Muscle of leg (tissue), 11 donors: Measurements from ENCODE around the gene CNTN5. TPM values are rescaled to one million over a fixed set of nuclear protein-coding genes. Genes with fewer than 3 reads are reported as not detected.

ENCODE experiments used
- DNase-seq: peaks from one replicate; pipeline ENCODE4 v3.0.0; 2013
- H3K27ac ChIP-seq: one replicate; pipeline ENCODE4 v1.5.1; 2013; ENCODE audit warnings: mild to moderate bottlenecking, low read length, control low read depth
- H3K27me3 ChIP-seq: one replicate; pipeline ENCODE4 v1.6.1; 2013; ENCODE audit warnings: low read length; ENCODE audit not compliant: control insufficient read depth, insufficient read depth
- H3K36me3 ChIP-seq: one replicate; pipeline ENCODE4 v1.6.1; 2013; ENCODE audit warnings: low read length; ENCODE audit not compliant: control insufficient read depth, insufficient read depth
- H3K4me1 ChIP-seq: one replicate; pipeline ENCODE4 v1.6.1; 2013; ENCODE audit warnings: low read length; ENCODE audit not compliant: control insufficient read depth, insufficient read depth
- H3K4me3 ChIP-seq: one replicate; pipeline ENCODE4 v1.5.1; 2013; ENCODE audit warnings: low read length, control low read depth
- H3K9me3 ChIP-seq: replicated peaks from 2 replicates; pipeline ENCODE4 v1.6.1; 2013; ENCODE audit warnings: low read depth, low read length; ENCODE audit not compliant: control insufficient read depth
- WGBS: methylation state at CpG from one replicate; pipeline ENCODE4 v1.1.5; 2013; ENCODE audit warnings: missing lambda C conversion rate; ENCODE audit not compliant: insufficient coverage; 5-methylcytosine and 5-hydroxymethylcytosine counted together
- polyA plus RNA-seq, 8 donors: library from polyadenylated mRNA; unstranded; fragments of 120-200 nt; gene quantifications; one replicate each; pipeline versions ENCODE4 v1.2.1 to v1.2.3, GENCODE V29; 2013; ENCODE audit warnings: inconsistent platforms in 1 of 8, low replicate concordance in 1 of 8; ENCODE audit not compliant: insufficient read length in 8 of 8, insufficient read depth in 1 of 8
- total RNA-seq: library from RNA; stranded (reverse); fragments of 120-200 nt; gene quantifications from one replicate; pipeline ENCODE4 v1.2.4, GENCODE V29; 2013

The CNTN5 gene
- total and polyA plus RNA-seq, 9 donors: 3.2 to 9.9 (median 5.7) TPM

DNA sequence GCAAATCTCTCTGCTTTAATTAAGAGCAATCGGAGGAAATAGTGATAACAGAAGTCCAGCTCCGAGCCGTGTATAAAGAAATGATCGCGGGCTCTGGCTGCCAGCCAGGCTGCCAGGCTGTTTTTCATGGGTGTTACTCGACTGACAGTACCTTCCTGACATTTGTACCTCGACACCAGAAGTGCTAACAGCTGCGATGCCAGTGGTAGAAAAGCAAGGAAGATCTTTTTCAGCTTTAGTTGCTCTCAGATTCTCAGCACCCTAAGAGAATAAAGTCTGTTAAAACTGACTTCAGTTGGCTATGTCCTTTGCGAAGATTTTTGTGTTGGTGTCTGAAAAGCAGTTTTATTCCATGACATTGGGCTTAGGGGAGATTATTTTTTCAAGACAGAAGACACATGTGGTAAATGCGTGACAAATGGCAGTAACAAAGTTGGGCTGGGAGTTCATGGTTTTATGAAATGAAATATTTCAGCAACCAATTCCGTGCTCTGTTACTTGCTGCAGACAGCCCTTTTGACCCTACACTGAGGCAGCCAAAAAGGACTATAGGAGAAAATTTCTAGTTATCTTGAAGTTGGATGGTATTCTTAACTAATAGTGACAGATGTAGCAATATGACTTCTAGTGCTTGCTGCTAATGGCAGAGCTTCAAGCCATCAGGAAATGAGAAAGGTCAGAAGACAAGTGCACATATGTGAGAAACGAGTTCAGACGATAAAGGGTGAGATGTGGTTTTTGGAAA lies 296.2 kb downstream of the CNTN5 start:
- peak; percentile 43 for DNase-seq

DNA sequence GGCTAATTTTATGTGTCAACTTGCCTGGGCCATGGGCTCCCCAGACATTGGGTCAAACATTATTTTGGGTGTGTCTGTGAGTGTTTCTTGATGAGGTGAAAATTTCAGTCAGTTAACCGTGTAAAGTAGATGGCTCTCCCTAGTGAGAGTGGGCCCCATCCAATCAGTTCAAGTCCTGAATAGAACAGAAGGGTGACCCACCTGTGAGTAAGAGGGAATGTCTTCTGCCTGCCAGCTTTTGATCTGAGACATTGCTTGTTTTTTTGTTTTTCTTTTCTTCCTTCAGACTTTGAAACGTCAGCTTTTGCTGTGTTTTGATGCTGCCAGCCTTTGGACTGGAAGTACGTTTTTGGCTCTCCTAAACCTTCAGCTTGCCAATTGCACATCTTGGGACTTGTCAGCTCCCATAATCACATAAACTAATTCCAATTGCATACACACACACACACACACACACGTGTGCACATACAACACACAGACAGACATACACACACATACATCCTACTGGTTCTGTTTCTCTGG lies 300.1 kb downstream of the CNTN5 start:
- Histone ChIP-seq H3K9me3 (no peaks in the 10 kb centered on the region), H3K4me1 (peaks cover 3% of the 10 kb centered on the region), H3K27ac (no peak overlapping the region), H3K36me3 (no peaks in the 10 kb centered on the region), H3K4me3 (no peak overlapping the region), H3K27me3 (no peaks in the 10 kb centered on the region)
- WGBS: 59% methylated on average over 3 of the region's 4 CpGs
- DNase-seq: no peak

More for the DNA sequence above, 296.2 kb downstream of the CNTN5 start:
- Histone ChIP-seq H3K9me3 (no peaks in the 10 kb centered on the region), H3K4me3 (no peak overlapping the region), H3K27me3 (no peaks in the 10 kb centered on the region), H3K27ac (peak overlapping the region; percentile 33), H3K36me3 (no peaks in the 10 kb centered on the region), H3K4me1 (peaks cover 3% of the 10 kb centered on the region)
- WGBS: 41% methylated on average over 4 of the region's 13 CpGs

DNA sequence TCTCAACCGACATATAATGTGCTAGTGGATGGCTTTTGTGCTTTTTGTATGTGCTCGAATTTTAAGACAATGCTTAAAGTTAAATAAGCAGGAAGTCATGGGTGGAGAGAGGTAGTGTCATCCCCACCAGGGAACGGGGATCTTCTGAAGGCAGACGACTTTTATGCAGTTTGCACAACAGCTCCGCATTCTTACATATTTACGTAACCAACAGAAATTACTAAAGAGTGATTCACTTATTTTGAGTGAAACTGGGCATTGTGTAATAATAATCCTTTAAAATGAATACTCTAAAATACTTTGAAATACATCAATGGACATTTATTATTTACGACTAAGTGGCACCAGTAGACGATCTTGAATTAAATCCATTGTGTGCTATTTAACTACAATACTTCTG lies 305.1 kb downstream of the CNTN5 start:
- no CpG with 5 or more reads among the region's 8 CpGs for WGBS
- no peaks in the 10 kb centered on the region for H3K36me3 ChIP-seq

DNA sequence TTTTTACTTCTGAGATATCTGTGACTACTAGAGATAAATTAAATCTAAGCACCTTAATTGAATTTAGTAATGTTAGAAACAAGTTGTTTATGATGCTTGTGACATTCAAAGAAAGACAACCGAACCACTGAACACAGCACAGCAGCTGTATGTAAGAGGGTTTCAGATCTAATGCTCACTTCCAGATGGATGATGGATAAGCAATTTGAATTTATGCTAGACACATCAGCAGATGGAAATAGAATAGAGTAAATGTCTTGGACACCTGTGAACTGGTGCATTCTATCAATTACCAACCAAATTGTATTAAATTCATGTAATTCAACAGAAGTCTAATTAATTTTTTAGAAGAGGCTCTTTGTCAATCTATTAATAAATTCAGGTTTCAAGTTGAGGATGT lies 306.3 kb downstream of the CNTN5 start:
- Histone ChIP-seq H3K4me1 (no peaks in the 10 kb centered on the region), H3K36me3 (no peaks in the 10 kb centered on the region), H3K27ac (no peak overlapping the region), H3K4me3 (no peak overlapping the region), H3K27me3 (no peaks in the 10 kb centered on the region), H3K9me3 (no peaks in the 10 kb centered on the region)
- WGBS: no CpG with 5 or more reads among the region's 1 CpG
- DNase-seq: no peak

More for the DNA sequence above, 305.1 kb downstream of the CNTN5 start:
- H3K27me3 ChIP-seq: no peaks in the 10 kb centered on the region
- no peaks in the 10 kb centered on the region for H3K9me3 ChIP-seq
- H3K4me3 ChIP-seq: no peak overlapping the region
- H3K4me1 ChIP-seq: no peaks in the 10 kb centered on the region
- peak; percentile 55 for DNase-seq
- H3K27ac ChIP-seq: no peak overlapping the region

DNA sequence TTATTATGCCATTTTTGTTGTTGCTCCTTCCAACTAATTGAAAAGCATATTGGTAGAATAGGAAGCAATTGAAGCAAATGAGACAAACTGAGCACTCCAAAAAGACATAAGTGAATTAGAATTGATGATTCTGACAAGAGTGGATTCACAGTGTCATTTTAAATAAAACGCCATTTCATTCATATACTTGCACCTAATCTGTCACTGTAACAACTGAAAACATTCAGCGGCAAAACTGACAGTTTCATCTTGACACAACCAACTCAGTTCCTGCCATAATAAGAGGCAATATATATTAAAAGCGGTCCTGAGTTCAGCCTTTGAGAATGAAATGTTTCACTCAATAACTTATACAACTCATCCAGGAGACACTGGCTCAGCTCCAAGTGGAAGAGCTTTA lies 306.8 kb downstream of the CNTN5 start:
- H3K27me3 ChIP-seq: no peaks in the 10 kb centered on the region
- peak; percentile 19 for DNase-seq
- no peaks in the 10 kb centered on the region for H3K36me3 ChIP-seq
- H3K27ac ChIP-seq: no peak overlapping the region
- no peaks in the 10 kb centered on the region for H3K9me3 ChIP-seq
- no peaks in the 10 kb centered on the region for H3K4me1 ChIP-seq
- H3K4me3 ChIP-seq: no peak overlapping the region
- WGBS: no CpG with 5 or more reads among the region's 3 CpGs

DNA sequence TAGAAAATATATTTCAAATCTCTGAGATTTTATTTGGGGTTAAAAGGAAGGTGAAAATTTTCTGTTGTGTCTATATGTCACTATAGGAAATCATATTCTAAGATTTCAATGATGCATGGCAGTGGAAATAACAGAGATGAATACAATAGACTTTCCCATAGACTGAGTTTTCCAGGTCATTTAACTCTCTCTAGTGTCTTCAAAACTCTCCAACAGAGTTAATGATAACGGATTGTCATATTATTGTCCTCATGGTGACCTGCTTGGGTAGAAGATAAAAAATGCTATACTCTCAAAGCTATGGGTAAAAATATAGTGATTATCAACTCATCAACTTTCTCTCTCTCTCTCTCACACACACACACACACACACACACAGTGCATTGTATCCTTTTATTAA lies 312.9 kb downstream of the CNTN5 start:
- Histone ChIP-seq H3K9me3 (no peaks in the 10 kb centered on the region), H3K4me1 (no peaks in the 10 kb centered on the region), H3K4me3 (no peak overlapping the region), H3K27me3 (no peaks in the 10 kb centered on the region), H3K27ac (no peak overlapping the region), H3K36me3 (no peaks in the 10 kb centered on the region)
- WGBS: no CpG with 5 or more reads among the region's 1 CpG
- DNase-seq: no peak

DNA sequence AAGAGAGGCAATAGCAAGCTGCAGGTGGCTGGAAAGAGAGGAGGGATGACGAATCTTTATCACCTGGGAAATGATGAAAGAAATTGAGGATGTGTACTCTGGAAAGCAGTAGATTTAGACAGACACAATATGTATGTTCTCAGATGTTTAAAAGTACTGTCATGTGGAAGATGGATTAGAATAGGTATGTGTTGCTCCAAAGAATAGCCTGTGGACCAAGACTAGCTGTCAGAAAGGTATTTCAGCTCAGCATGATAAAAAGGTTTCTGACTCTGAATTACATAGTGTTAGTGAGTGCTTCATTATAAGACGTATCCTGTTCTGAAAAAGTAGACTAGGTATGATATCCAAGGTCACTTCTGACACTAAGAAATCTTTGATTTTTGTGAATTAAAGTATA lies 322.4 kb downstream of the CNTN5 start:
- Histone ChIP-seq H3K9me3 (no peaks in the 10 kb centered on the region), H3K4me3 (no peak overlapping the region), H3K27ac (no peak overlapping the region), H3K4me1 (no peaks in the 10 kb centered on the region), H3K36me3 (no peaks in the 10 kb centered on the region), H3K27me3 (no peaks in the 10 kb centered on the region)
- WGBS: 50% methylated on average over 1 of the region's 2 CpGs
- no peak for DNase-seq

DNA sequence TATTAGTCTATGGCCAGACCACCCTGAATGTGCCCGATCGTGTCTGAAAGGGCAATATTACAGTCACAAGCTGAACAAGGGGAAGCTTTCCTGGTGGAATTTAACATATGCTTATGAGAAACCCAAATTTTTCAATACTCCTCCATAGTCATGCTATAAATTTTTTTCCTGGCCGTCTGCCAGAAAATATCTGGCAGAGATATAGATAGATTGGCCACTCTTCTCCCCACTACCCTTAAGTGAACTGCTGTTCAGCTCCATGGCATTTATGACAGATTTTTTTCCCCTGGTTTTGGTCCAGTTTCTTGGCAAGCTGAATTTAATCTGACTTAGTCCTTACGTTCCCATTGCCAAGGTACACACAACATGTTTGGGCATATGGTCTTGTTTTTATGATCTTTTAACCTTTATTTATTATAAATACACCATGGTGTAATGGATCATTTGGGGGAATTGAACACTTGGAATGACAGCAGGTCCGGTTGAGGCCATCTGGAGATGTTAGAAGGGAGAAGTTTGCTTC lies 328.5 kb downstream of the CNTN5 start:
- no peaks in the 10 kb centered on the region for H3K36me3 ChIP-seq
- no peaks in the 10 kb centered on the region for H3K9me3 ChIP-seq
- no peak overlapping the region for H3K27ac ChIP-seq
- H3K27me3 ChIP-seq: no peaks in the 10 kb centered on the region
- 33% methylated on average over 1 of the region's 5 CpGs for WGBS
- peaks cover 9% of the 10 kb centered on the region for H3K4me1 ChIP-seq
- DNase-seq: peak; percentile 59
- H3K4me3 ChIP-seq: no peak overlapping the region

DNA sequence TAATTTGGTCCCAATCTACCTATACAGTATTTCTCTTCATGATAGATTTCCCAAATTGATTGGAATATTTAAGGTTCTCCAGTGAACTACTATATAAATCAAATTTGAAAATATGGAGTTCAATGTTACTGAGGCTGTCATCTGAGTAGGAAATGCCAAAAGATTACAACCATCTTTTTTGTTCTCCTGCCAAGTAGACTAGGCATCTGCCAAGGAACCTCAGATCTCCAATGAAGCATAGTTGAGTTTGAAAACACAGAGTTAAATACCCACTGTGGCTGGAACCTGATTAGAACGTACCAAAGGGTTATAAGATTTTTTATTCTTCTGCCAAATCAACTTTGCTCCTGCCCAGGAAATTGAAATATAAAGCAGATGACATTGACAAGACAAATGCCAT lies 330.9 kb downstream of the CNTN5 start:
- whole genome bisulfite sequencing: no CpG with 5 or more reads among the region's 1 CpG
- no peaks in the 10 kb centered on the region for H3K9me3 ChIP-seq
- H3K27me3 ChIP-seq: no peaks in the 10 kb centered on the region
- DNase-seq: peak; percentile 47
- H3K4me1 ChIP-seq: peaks cover 9% of the 10 kb centered on the region
- no peak overlapping the region for H3K27ac ChIP-seq
- H3K36me3 ChIP-seq: no peaks in the 10 kb centered on the region
- no peak overlapping the region for H3K4me3 ChIP-seq

DNA sequence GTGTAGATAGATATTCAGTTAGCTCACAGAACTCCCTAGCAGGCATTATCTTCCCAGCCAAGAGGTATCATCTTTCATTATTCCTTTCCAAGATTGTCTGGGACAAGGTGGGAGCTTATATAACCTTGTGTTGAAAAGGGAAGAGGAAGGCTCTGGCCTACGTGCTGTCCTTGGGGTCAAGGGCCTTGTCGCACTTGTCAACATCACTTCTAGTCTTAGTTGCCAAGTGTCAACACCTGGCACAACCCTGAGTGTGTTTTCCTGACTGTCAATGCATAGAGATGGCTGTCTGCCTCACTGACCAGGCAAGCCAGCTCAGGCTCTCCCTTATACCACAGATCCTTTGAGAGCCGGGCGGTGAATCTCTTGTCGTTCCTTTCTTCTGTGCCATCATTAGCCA lies 331.9 kb downstream of the CNTN5 start:
- no peak overlapping the region for H3K4me3 ChIP-seq
- WGBS: 71% methylated on average over 5 of the region's 5 CpGs

More for the DNA sequence above, 331.9 kb downstream of the CNTN5 start:
- H3K4me1 ChIP-seq: peaks cover 9% of the 10 kb centered on the region
- H3K27ac ChIP-seq: peak overlapping the region; percentile 64
- peak; percentile 67 for DNase-seq
- no peaks in the 10 kb centered on the region for H3K27me3 ChIP-seq
- H3K36me3 ChIP-seq: no peaks in the 10 kb centered on the region
- H3K9me3 ChIP-seq: no peaks in the 10 kb centered on the region
